GM21367 (cell line): ENCODE measurements around the gene FOLR2.

Source experiments
- ATAC-seq: cut with Tn5 transposase; IDR thresholded peaks from one replicate; pipeline ENCODE4 v1.9.1; 2021; ENCODE audit not compliant: unreplicated experiment

The FOLR2 gene

GRCh38 chr11:72229336-72229924 is 12.8 kb downstream of the FOLR2 start:
- ATAC-seq: no peak

- ATAC-seq: no peak
These were observed 13.6 kb downstream of the FOLR2 start for GRCh38 chr11:72229925-72230763.

GRCh38 chr11:72230764-72231365 is 14.3 kb downstream of the FOLR2 start:
- ATAC-seq: no peak

- ATAC-seq: no peak
These were observed 15.0 kb downstream of the FOLR2 start for GRCh38 chr11:72231396-72232259.

GRCh38 chr11:72232260-72233055 is 15.9 kb downstream of the FOLR2 start:
- no peak for ATAC-seq

- ATAC-seq: no peak
These were observed 16.6 kb downstream of the FOLR2 start for GRCh38 chr11:72233056-72233772.

- ATAC-seq: no peak
These were observed 17.3 kb downstream of the FOLR2 start for GRCh38 chr11:72233773-72234513.

GRCh38 chr11:72234514-72234830 is 17.9 kb downstream of the FOLR2 start:
- ATAC-seq: no peak

- ATAC-seq: no peak
These were observed 18.3 kb downstream of the FOLR2 start for GRCh38 chr11:72234920-72235319.

GRCh38 chr11:72235351-72236057 is 18.9 kb downstream of the FOLR2 start:
- no peak for ATAC-seq

GRCh38 chr11:72236083-72236697 is 19.6 kb downstream of the FOLR2 start:
- ATAC-seq: no peak

GRCh38 chr11:72236774-72237111 is 20.1 kb downstream of the FOLR2 start:
- ATAC-seq: no peak

- ATAC-seq: no peak
These were observed 20.7 kb downstream of the FOLR2 start for GRCh38 chr11:72237112-72237931.

- ATAC-seq: no peak
These were observed 21.5 kb downstream of the FOLR2 start for GRCh38 chr11:72238040-72238450.

GRCh38 chr11:72238492-72239312 is 22.1 kb downstream of the FOLR2 start:
- ATAC-seq: no peak

GRCh38 chr11:72239313-72239848 is 22.8 kb downstream of the FOLR2 start:
- ATAC-seq: no peak
